Measurements from ENCODE around the gene HECA.
A peak's percentile ranks its signal among the peaks of the same experiment; 100 is the strongest.
"Not testable (repeated sequence)": the region's sequence is repeated elsewhere in the genome, so short reads cannot be mapped to it uniquely, and the experiment has no call there.

HECA gene, protein sequence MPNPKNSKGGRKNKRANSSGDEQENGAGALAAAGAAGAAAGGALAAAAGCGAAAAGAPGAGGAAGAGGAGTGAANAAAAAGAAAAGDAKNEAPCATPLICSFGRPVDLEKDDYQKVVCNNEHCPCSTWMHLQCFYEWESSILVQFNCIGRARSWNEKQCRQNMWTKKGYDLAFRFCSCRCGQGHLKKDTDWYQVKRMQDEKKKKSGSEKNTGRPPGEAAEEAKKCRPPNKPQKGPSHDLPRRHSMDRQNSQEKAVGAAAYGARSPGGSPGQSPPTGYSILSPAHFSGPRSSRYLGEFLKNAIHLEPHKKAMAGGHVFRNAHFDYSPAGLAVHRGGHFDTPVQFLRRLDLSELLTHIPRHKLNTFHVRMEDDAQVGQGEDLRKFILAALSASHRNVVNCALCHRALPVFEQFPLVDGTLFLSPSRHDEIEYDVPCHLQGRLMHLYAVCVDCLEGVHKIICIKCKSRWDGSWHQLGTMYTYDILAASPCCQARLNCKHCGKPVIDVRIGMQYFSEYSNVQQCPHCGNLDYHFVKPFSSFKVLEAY

DNA sequence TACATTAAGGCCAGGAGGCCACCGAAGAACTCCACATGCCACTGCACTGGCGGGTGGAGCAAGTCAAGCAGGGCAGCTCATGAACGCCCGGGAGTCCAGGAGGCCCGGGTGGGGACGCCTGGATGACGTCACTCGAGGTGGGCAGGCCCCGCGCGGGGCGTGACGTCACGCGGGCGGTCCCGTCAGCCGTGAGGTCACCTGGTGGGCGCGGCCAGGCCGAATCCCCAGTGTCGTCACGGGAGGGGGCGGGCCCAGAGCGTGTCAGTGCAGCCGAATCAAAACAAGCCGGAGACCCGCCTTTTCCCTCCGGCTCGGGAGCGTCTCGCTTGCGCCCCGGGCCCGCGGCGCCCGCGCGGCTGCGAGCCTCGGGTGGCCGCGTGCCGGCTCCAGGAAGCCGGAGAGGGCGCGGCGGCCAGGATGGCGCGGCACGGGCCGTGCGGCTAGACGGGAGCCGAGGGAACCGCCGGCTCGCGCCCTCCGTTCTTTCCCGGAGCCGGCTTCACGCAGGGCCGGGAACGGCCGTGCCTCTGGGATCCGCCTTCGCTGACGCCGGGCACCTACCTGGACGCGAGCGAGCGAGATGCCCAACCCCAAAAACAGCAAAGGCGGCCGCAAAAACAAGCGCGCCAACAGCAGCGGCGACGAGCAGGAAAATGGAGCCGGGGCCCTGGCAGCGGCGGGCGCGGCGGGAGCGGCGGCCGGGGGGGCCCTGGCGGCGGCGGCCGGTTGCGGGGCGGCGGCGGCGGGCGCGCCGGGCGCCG lies at the start of gene HECA:
Gene HECA, plus strand, starts transcription at position 264 of the 761 bp plus-strand sequence. Its CDS starts 317 bp downstream, at position 581.
- DNase-seq (ENCODE audit: low read depth in 2 of 2), result peak; percentile 99

DNA sequence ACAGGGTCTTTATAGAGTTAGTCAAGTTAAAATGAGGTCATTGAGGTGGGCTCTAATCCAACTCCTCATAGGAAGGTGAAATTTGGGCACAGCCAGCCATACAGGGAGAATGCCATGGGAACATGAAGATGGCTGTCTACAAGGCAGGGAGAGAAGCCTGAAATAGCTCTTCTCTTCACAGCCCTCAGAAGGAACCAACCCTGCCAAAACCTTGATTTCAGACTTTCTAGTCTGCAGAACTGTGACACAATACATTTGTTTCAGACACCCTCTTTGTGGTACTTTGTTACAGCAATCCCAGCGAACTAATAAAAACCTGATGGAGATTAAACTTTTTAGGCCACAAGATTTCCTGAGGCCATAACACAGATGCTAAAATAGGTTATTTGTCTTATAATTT lies 43.1 kb upstream of the HECA start:
- DNase-seq (ENCODE audit: low read depth in 2 of 2), result no peak

DNA sequence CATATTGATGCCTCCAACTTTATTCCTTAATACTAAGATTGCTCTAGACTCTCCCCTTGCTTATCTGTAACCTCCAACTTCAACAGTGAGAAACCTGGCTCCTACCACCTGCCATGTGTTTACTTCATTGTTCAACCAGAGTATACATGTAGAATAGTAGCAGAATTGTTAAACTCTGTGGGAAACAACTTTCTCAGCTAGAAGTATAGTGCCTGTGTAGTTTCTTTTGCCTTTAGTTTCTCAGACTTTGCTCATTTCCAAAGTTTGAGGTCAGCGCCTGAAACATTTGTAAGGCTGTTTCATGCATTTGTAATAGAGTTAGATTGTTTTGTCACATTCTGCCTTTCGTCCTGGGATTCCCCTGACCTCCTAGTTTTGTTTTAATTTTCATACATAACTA lies 34.9 kb upstream of the HECA start:
- DNase-seq (ENCODE audit: low read depth in 2 of 2), result no peak

DNA sequence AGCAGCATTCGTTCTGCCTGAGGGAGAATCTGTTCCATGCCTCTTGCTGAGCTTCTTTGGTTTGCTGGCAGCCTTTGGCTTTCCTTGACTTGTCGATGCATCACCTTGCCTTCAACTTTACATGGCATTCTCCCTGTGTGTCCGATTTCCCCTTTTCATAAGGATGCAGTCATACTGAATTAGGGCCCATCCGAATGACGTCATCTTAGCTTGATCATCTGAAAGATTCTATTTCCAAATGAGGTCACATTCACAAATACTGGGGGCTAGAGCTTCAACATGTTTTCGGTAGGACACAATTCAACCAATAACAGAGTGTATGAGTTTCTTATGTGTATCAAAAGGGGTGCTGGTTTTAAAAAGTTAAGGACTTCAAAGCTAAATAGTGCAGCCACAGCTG lies 27.8 kb upstream of the HECA start:
- DNase-seq (ENCODE audit: low read depth in 2 of 2), result no peak

DNA sequence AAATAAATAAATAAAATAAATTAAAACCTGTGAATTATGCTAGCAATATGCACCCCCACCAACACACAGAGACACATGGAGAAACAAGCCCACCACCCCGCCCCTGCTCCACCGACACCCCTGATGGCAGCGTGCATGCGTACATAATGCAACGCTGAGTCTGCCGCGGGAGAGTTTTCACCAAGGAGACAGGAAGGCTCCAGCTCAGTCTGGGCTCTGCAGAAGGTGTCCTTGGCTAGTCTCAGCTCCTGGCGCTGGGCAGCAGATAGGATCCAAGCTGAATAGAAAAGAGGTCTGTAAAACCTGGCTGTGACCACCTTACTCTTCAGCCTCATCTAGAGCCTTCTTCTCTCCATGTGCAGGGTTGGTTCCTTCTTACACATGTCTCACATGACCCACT lies 26.5 kb upstream of the HECA start:
- DNase-seq (ENCODE audit: low read depth in 2 of 2), result no peak

DNA sequence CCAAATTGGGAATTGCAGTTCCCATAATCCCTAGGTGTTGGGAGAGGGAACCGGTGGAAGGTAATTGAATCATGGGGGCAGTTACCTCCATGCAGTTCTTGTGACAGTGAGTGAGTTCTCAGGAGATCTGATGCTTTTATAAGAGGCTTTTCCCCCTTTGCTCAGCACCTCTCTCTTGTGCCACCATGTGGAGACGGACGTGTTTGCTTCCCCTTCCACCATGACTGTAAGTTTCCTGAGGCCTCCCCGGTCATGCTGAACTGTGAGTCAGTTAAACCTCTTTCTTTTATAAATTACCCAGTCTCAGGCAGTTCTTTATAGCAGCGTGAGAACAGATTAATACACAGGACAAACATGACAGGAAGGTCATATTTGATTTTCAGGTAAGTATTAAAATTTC lies 25.3 kb upstream of the HECA start:
- DNase-seq (ENCODE audit: low read depth in 2 of 2), result no peak

DNA sequence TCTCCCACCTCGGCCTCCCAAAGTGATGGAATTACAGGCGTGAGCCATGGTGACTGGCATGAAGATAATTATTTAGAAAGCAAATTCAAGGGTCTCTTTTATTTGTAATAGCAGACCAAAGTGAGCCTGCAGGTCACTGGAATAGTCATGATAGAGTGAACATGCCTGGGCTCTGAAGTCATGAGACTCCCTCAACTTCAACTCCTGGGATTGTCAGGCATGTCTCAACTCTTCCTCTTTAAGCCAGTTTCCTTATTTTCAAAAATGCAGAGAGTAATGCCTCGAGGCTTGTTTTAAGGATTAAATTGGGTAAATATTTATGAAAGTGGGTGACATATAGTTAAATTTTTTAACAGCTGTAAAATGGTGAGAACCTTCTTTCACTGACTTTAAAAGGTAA lies 22.7 kb upstream of the HECA start:
- DNase-seq (ENCODE audit: low read depth in 2 of 2), result no peak

DNA sequence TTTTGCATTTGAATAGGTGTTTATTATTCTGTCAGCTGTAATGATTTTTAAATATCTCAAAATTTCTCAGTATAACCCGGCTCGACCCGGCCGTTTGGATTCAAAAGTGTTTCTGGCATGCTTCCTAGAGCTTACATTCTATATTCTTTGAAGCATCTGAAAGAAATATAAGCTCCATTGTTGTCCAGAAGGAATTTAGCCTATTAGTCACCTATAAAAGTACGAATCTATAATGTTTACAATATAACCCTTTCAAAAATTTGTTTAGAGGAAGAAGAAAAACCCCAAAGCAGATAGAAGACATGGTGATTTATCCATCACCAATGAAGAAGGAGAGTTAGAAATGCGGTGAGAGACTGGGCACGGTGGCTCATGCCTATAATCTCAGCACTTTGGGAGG lies 22.3 kb upstream of the HECA start:
- no peak for DNase-seq (ENCODE audit: low read depth in 2 of 2)

DNA sequence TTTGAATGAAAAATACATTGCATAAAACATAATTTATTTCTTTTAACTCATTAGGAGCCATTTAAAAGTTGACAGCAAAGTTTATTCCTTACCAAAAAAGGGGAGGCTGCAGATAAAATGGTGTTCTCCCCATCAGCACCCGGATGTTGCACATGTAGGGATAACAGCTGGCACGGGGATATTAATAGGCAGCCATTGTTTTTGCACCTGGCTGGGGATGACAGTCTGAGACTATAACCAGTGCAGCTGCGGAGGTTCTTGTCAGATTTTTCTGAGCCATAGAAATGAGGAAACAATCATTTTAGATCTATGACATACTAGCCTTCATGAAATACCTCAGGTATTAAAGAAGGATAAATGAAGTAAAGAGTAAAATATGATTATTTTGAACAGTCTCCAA lies 20.1 kb upstream of the HECA start:
- DNase-seq (ENCODE audit: low read depth in 2 of 2), result no peak

DNA sequence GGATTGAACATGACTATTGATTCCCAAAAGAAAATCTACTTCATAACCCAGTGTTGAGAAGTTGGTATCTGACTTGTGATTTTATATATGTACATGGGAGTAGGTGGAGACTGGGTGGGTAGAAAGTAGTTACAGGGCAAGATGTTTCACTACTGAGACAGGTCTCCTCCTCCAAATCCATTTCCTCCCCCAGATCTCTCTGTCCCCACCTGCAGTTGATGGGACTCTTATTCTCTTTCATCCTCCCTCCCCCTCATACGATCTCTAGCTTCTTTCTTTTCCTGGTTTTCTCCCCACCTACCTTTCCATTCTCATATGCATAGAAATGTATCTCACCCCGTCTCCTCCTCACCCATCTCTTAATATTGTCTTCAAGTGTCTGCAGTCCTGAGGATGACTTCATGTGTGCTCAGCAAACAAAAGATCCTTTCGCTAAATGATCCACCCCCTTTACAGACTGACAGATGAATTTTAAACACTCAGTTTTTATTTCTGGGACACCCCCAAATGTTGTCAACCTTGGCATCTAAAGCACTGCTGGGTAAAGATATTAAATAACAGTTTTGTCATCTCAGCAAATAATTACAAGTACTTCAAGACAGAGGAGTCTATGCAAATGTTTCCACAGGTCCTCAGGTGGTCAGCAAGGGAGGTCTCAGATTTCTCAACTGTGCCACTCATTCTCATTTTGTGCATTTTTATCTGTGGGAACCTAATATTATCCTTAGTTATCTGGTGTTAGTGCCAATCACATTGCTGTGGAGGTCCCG lies 18.7 kb upstream of the HECA start:
- no peak for DNase-seq (ENCODE audit: low read depth in 2 of 2)

DNA sequence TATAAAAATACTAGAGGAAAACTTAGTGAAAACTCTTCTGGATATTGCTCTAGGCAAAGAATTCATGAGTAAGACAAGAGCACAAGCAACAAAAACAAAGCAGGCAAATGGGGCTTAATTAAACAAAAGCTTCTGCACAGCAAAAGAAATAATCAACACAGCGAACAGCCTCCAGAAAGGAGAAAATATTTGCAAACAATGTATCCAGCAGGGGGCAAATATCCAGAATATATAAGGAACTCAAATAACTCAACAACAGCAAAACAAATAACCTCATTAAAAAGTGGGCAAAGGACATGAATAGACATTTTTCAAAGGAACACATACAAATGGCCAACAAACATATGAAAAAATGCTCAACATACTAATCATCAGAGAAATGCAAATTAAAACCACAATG lies 17.1 kb upstream of the HECA start:
- no peak for DNase-seq (ENCODE audit: low read depth in 2 of 2)

DNA sequence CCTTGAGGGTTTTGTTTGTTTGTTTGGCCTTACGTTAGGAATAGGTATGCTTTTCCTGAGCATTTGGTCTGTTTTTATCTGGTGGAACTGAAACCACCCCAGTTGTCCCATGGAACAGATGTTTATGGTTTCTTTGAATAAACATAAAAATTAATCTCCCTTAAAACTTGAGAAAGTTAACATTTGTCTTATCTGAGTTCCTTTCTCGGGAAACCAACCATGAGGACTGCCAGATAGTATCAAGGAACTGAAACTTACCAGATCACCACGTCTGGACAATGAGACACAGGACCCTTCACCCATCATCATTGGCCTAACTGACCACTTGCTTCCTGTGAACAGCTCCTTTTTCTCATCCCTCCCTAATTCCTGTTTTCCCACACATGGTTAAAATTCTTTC lies 15.3 kb upstream of the HECA start:
- DNase-seq (ENCODE audit: low read depth in 2 of 2), result no peak

DNA sequence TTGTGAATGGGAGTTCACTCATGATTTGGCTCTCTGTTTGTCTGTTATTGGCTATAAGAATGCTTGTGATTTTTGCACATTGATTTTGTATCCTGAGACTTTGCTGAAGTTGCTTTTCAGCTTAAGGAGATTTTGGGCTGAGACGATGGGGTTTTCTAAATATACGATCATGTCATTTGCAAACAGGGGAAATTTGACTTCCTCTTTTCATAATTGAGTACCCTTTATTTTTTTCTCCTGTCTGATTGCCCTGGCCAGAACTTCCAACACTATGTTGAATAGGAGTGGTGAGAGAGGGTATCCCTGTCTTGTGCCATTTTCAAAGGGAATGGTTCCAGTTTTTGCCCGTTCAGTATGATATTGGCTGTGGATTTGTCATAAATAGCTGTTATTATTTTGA lies 12.1 kb upstream of the HECA start:
- not testable (repeated sequence) for DNase-seq (ENCODE audit: low read depth in 2 of 2)

DNA sequence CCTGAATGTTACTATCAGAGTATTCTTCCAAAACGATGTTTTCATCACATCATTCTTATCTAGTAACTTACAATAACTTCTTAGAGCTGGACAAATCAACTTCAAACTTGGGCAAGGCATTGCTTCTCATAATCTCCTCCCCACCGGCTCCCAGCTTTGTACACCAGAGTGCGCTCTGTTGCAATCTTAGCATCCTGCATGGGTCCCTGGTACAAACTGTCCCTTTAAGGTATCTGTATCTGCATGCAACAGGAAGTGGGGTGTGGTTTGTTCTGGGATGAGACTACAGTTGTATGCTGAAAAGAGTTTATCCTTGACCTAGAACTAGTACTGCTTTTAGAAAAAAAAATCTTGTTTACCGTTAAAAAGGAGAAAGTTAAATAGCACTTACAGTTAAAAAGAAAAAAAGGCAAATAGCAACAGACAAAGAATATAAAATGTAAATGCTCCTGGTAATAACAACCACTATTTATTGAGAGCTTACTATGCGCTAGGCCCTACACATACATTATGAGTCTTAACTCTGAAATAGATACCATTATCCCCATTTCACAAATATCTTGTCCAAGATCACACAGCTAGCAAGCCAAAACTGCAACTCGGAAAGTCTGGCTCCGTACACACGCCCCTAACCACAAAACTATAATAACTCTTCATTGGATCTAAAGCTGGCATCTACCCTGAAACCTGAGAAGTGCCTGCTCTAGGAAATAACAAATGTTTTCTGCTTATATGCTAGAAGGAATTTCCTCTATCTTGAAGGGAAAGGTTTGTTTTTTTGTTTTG lies 9.8 kb upstream of the HECA start:
- DNase-seq (ENCODE audit: low read depth in 2 of 2), result peak; percentile 50 to 67

DNA sequence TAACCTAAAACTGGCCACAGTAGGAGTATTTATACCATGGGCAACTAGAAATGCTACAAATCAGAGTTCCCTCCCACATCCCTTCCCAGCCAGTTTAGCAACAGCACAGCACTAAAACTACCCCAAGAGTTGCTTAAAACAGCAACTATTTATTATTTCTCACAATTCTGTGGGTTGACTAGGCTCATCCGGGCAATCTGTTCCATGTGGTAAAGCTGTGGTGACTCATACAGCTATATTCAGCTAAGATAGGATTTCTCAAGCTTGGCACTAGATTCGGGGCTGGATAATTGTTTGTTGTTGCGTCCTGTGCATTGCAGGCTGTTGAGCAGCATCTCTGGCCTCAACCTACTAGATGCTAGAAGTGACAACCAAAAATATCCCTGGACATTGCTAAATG lies 8.6 kb upstream of the HECA start:
- no peak for DNase-seq (ENCODE audit: low read depth in 2 of 2)

DNA sequence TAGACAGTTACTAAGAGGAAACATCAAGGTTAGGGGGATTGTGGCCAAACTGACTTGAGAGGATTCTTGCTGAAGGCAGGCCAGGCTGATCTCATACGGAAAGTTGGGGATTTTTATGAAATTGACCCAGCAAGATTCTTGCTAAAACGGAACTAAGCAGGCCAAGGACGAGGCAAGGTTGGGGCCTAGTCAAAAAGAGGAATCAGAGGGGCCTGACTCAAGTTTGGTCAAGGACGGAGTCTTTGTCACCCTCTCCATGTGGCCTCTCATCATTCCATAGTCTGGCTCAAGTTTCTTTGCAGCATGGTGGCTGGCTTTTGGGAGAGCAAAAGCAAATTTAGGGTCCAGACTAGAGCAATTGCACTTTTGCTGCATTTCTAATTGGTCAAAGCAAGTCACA lies 7.9 kb upstream of the HECA start:
- DNase-seq (ENCODE audit: low read depth in 2 of 2), result no peak

DNA sequence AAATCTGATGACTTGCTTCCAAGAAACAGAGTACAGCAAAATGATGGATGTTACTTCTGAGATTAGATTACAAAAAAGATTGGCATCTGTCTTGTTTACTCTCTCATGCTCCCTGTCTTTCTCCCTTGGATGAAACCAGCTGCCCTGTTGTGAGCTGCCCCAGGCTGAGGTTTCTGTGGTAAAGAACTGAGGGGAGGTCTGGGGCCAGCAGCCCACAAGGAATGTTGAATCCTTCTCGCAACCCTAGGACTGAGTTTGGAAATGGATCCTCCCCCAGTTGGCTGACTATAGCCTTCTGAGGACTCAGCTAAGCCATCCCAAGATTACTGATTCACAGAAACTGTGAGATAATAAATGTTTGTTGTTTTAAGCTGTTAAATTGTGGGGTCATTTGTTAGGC lies 5.6 kb upstream of the HECA start:
- no peak for DNase-seq (ENCODE audit: low read depth in 2 of 2)

DNA sequence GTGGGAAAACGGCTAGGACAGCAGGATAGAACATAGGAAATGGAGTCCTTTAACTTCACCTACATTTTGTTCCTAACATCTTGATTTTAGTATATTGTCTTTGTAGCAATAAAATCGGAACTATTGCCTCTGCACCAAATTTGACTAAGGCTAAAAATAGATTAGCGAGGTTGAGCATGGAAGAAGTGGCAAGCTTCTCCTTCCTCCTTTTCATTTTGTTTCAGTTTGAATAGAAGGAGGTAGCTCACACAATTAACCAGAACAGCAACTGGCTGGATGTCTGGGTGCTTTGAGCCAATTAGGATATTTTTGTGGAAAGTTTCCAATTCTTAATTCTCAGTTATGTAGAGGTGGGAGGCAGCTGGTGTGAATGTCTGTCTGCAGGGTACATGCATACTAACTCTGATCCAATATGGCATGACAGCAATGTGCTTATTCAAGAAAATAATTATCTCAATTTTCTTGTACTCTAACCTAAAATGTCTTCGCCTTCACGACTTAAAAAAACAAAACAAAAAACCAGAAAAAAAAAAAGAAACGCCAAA lies 3.1 kb upstream of the HECA start:
- no peak for DNase-seq (ENCODE audit: low read depth in 2 of 2)

DNA sequence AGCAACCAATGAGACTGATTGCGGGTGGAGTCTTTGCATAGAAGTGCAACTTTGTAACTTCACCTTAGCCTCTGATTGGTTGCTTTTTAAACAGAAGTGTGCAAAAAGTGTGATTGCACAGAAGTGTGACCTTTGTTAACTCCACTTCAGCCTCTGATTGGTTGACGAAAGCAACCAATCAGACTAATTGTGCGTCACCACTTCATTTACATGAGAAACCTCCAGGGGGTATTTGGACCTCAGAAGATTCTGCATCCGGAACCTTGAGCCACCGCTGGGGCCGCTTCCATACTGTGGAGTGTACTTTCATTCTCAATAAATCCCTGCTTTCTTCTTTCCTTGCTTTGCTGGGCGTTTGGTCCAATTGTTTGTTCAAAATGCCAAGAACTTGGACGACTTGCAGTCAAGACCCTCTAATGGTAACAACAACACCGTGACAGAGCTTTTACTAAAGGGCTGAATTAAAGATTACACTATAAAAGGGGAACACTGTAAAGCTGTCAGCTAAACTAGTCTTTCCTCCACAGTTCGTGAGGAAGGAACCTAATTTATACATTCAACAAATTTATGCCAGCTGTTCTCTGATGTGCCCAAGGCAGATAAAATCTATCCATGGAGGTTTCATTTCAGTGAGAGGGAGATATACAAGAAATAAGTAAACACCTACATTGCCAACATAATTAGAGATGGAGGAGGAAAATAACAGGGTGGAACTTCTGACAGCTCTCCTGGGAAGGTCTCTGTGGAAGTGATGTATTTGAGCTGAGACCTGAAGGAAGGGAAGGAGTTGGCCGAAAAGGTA lies 1.4 kb upstream of the HECA start:
- DNase-seq (ENCODE audit: low read depth in 2 of 2), result no peak

DNA sequence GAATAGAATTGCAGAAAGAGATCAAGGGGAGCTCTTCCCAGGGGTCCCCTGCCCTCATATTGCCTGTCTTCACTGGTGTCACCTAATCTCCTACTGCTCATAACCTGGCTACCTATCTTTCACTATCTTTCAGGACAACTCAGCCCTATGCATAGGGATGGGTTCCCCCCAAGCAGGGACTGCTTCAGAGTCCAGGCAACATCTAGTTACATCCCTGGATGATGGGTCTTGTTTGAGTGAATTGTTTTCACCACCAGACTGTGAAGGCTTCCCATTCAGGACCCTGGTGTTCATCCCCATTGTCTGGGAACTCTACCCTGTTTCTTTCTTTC lies 850 bp upstream of the HECA start:
- DNase-seq (ENCODE audit: low read depth in 2 of 2), result no peak

Measured in activated CD8-positive, alpha-beta memory T cell treated with anti-CD3 and anti-CD28 coated beads for 4 hours (primary cell).